Measurements from ENCODE around the gene BCR.

DNA sequence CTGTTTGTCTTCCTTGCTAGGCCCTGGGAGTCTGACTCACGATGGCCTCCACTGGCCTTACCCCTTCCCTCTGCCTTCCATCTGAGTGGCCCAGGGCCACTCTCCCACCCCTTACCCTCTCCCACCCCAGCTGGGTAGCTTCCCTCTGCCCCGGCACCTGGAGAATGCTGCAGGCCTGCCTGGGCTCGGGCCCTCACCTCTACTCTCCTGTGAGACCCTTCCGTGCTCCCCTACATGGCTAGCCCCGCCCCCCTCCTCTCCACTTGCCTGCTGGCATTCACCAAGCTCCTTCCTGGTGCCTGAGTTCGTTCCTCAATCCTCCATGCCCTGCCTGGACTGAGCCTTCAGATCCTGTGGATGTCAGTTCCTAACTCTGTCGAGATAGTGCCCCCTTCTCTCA, 26.3 kb upstream of the BCR start:
- TF ChIP-seq CTCF (IDR thresholded peaks at IDR 0.05; ENCODE audit: low read depth, low read length, poor library complexity, severe bottlenecking) (no peak), EZH2phosphoT487 (IDR thresholded peaks at IDR 0.05; ENCODE audit: borderline replicate concordance, low read length) (no peak)

Data from DOHH2 (cell line).